ENCODE data around the gene ASPSCR1. TPM values are rescaled to one million over a fixed set of nuclear protein-coding genes. Genes with fewer than 3 reads are reported as not detected.

Gene ASPSCR1
- total and polyA plus RNA-seq, 2 of the 13 experiments (the other 11 are each of a cell fraction or from before 2014, with no cell fraction given), result 274 to 314 TPM

GRCh38 chr17:81961521-81962498 is 15.6 kb upstream of the ASPSCR1 start (continued):
- TF ChIP-seq KLF16 (CRISPR knock-in tag; IDR thresholded peaks at IDR 0.05), result no peak
- TF ChIP-seq ZFY (CRISPR knock-in tag; IDR thresholded peaks at IDR 0.05), result peak; percentile 79
- TF ChIP-seq ZNF761 (CRISPR knock-in tag; conservative IDR thresholded peaks at IDR 0.05), result no peak
- peak; percentile 15; the same call in 1 of the 2 replicates for TF ChIP-seq SIN3A (IDR thresholded peaks at IDR 0.05; ENCODE audit: borderline replicate concordance, low read depth, low read length)
- TF ChIP-seq ZBTB42 (CRISPR knock-in tag; IDR thresholded peaks at IDR 0.05), result no peak
- no peak for TF ChIP-seq ZNF432 (CRISPR knock-in tag; IDR thresholded peaks at IDR 0.05; ENCODE audit: borderline replicate concordance)
- TF ChIP-seq REST (IDR thresholded peaks at IDR 0.05; ENCODE audit: borderline replicate concordance in 1 of 2, low read depth in 1 of 2, low read length in 2 of 2), result peak in 1 of 2 experiments; percentile 68; a peak in 2 of 4 replicates
- TF ChIP-seq ZNF720 (CRISPR knock-in tag; IDR thresholded peaks at IDR 0.05), result no peak
- no peak for TF ChIP-seq SP140L (CRISPR knock-in tag; IDR thresholded peaks at IDR 0.05; ENCODE audit: borderline replicate concordance)
- no peak for TF ChIP-seq ZNF772 (CRISPR knock-in tag; IDR thresholded peaks at IDR 0.05)
- TF ChIP-seq, protein P1, sequence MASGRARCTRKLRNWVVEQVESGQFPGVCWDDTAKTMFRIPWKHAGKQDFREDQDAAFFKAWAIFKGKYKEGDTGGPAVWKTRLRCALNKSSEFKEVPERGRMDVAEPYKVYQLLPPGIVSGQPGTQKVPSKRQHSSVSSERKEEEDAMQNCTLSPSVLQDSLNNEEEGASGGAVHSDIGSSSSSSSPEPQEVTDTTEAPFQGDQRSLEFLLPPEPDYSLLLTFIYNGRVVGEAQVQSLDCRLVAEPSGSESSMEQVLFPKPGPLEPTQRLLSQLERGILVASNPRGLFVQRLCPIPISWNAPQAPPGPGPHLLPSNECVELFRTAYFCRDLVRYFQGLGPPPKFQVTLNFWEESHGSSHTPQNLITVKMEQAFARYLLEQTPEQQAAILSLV (CRISPR knock-in tag; IDR thresholded peaks at IDR 0.05; ENCODE audit: borderline replicate concordance), result no peak
- TF ChIP-seq TBP (CRISPR knock-in tag; IDR thresholded peaks at IDR 0.05), result no peak
- peak; percentile 62; the same call in 1 of the 2 replicates for TF ChIP-seq ZNF274 (CRISPR knock-in tag; IDR thresholded peaks at IDR 0.05)
- TF ChIP-seq RXRB (CRISPR knock-in tag; IDR thresholded peaks at IDR 0.05; ENCODE audit: borderline replicate concordance), result no peak
- no peak for TF ChIP-seq ZFP37 (CRISPR knock-in tag; IDR thresholded peaks at IDR 0.05; ENCODE audit: borderline replicate concordance)
- TF ChIP-seq, protein P2, sequence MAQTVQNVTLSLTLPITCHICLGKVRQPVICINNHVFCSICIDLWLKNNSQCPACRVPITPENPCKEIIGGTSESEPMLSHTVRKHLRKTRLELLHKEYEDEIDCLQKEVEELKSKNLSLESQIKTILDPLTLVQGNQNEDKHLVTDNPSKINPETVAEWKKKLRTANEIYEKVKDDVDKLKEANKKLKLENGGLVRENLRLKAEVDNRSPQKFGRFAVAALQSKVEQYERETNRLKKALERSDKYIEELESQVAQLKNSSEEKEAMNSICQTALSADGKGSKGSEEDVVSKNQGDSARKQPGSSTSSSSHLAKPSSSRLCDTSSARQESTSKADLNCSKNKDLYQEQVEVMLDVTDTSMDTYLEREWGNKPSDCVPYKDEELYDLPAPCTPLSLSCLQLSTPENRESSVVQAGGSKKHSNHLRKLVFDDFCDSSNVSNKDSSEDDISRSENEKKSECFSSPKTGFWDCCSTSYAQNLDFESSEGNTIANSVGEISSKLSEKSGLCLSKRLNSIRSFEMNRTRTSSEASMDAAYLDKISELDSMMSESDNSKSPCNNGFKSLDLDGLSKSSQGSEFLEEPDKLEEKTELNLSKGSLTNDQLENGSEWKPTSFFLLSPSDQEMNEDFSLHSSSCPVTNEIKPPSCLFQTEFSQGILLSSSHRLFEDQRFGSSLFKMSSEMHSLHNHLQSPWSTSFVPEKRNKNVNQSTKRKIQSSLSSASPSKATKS (CRISPR knock-in tag; IDR thresholded peaks at IDR 0.05), result no peak
- 0 out of 2 replicates have a peak, but pooled peaks have one; percentile 15 for TF ChIP-seq ZNF362 (CRISPR knock-in tag; IDR thresholded peaks at IDR 0.05; ENCODE audit: borderline replicate concordance)
- TF ChIP-seq IRF2 (CRISPR knock-in tag; IDR thresholded peaks at IDR 0.05), result no peak
- no peak for TF ChIP-seq ZNF234 (CRISPR knock-in tag; conservative IDR thresholded peaks at IDR 0.05)
- no peak for TF ChIP-seq ZNF496 (CRISPR knock-in tag; IDR thresholded peaks at IDR 0.05; ENCODE audit: insufficient replicate concordance)
